Esophagus muscularis mucosa (tissue), 3 donors: ENCODE results near the gene NPHP1.

Experiments used
- POLR2A ChIP-seq: fragments of 450-650 bp; IDR thresholded peaks from one replicate; pipeline ENCODE4 v1.6.1; 2017; ENCODE audit warnings: antibody characterized with exemption, moderate library complexity, mild to moderate bottlenecking, low read depth
- TF ChIP-seq, protein P1 (sequence below), 3 experiments: fragments of 200-600 bp in 2 of 3; fragments of 450-650 bp in 1 of 3; sonication (generic) in 2 of 3; IDR thresholded peaks; one replicate each; pipeline ENCODE4 v1.5.1; 2017 to 2019; ENCODE audit warnings: antibody characterized with exemption in 3 of 3, mild to moderate bottlenecking in 2 of 3, moderate library complexity in 1 of 3

DNA sequence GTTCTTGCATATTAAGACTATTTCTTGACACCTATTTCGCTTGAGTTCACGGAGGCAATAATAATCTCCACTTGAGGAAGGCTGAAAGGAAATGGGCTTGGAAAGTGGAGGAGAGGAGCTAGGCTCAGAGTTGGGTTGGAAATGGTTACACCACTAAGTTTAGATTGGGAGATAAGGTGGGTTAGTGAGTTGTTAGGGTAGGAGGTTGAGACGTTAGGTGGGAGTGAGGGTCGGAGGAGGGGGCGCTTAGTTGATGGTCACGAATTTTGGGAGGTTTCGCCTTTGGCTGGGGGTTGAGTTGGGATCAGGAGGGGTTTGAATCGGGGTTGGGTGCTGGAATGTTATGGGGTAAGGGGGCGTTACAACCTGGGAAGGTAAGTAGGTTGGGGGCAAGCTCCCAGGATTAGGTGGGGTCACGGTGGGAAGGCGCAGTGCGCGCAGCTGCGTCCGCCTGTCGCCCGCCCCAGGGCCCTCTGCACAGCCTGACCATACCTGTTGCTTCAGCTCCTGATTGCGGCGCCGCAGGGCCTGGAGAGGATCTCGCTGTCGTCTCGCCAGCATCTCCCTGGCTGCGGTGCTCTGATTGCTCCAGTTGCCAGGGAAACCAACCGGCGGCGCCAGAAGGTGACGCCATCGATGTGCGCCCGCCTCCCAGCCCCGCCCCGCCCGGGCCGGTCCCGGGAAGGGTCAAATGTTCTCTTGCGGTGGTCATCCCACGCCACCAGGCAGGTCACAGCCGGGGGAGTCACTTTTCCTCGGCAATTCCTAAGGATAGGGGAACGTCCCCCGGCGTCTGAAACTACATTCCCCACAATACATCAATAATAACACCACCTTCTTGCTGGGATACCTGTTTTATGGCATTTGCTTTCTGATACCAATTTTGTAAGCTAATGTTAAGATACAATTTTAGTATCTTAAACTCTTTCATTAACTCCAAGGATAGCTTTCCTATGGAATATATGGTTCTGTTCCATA, at the start of gene NPHP1:
- no peak for TF ChIP-seq POLR2A
- TF ChIP-seq, protein P1, sequence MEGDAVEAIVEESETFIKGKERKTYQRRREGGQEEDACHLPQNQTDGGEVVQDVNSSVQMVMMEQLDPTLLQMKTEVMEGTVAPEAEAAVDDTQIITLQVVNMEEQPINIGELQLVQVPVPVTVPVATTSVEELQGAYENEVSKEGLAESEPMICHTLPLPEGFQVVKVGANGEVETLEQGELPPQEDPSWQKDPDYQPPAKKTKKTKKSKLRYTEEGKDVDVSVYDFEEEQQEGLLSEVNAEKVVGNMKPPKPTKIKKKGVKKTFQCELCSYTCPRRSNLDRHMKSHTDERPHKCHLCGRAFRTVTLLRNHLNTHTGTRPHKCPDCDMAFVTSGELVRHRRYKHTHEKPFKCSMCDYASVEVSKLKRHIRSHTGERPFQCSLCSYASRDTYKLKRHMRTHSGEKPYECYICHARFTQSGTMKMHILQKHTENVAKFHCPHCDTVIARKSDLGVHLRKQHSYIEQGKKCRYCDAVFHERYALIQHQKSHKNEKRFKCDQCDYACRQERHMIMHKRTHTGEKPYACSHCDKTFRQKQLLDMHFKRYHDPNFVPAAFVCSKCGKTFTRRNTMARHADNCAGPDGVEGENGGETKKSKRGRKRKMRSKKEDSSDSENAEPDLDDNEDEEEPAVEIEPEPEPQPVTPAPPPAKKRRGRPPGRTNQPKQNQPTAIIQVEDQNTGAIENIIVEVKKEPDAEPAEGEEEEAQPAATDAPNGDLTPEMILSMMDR (IDR thresholded peaks at IDR 0.05) = peak in 1 of 3 experiments; percentile 38
